Activated CD8-positive, alpha-beta memory T cell treated with anti-CD3 and anti-CD28 coated beads, Interleukin-2, amount 50 U/mL, for 1 hour (primary cell): Measurements from ENCODE around the gene PLEKHM3.
A peak's percentile ranks its signal among the peaks of the same experiment; 100 is the strongest.

Source experiments
- DNase-seq: peaks from one replicate; pipeline ENCODE4 v3.0.0-alpha.2; 2020; ENCODE audit errors: extremely low read depth

Gene PLEKHM3, protein sequence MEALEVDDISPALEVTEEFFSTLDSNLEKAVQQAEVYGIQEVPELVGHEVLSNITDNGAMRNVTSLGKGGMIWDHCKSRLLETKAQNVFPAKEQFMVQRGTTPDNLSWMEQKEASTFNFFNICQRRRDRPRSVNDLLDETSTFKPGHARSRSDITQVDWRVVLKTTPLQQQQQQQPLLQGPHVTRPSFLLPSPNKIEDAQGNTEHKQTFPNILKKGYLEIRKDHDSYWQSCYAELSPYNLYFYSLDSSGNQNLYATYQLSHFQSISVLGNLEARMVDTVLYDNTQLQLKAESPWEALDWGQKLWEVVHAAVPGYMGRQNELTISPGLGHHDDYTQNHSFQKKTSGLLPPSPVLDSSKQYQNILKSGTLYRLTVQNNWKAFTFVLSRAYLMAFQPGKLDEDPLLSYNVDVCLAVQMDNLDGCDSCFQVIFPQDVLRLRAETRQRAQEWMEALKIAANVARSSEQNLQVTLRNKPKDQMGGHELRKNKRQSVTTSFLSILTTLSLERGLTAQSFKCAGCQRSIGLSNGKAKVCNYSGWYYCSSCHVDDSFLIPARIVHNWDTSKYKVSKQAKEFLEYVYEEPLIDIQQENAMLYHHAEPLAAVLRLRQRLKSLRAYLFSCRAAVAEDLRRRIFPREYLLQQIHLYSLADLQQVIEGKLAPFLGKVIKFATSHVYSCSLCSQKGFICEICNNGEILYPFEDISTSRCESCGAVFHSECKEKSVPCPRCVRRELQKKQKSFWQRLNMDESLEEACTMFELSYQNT

DNA sequence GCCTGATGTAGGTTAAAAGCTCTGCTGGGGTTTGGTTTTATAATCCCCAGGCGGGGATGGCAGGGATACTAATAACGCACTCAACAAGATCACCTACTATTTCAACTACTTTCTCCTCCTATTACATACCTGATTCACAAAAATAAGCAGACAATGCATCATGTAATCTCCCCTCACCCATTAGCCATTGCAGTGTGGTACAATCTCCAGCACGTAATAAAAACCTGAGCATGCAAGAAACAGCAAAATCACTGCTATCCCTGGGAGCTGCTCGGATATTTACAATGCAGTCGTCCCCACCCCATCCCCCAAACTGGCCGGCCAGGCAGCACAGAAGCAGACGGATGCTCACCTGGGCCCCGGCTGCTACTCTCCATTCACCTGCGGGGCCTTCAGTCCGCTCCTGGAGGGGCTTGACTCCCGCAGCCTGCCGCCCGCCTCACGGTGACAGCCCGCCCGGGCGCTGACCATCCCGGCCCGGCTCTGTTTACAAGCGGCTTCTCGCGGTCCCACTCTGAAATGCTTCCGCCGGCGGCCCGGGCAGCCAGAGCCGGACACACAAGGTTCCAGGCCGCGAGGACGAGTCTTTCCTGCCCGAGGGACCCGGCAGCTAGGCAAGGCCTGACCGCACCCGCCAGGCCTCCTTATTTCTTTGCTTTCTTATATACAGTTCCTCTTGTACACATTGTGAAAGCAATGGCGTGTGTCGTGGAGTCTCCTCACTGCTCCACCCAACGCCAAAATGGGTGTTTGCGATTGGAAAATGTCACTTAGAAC lies at the start of gene PLEKHM3:
PLEKHM3 (minus strand) TSS at position 491 of the 777 bp plus-strand sequence. CDS start 23,888 bp downstream, outside the sequence.
- peak; percentile 41 for DNase-seq

DNA sequence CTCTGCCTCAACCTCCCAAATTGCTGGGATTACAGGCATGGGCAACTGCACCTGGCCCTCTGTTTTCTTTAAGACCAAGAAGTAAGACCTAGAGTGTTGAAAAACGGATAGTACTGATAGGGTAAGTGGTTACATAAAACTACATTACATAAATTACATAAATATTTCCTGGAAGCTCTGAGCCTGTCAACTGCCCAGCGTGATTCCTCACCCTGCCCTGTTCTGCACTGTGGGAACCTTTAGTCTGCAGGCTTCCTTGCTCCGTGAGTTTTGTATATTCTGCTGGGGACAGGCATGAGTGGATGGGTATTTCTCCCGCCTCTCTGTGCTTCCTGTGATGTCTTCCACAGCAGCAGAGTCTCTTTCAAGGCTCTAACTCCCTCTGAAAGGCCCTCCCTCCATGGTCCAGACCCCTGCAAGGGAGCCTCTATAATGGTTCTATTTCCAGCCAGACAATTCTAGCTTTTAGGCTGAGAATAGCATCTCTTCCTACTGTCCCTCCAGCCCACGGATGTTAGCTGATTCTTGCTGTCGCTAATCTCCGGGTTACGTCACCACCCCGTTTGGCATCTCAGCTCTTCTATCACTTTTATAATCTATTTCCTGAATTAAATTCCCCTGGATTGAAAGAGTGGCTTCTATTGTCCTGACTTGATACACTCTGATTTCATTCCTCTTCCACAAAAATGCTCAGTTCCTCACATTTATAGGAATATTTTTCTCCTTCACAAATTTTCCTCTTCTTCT lies 49.5 kb upstream of the PLEKHM3 start:
- DNase-seq, result no peak

DNA sequence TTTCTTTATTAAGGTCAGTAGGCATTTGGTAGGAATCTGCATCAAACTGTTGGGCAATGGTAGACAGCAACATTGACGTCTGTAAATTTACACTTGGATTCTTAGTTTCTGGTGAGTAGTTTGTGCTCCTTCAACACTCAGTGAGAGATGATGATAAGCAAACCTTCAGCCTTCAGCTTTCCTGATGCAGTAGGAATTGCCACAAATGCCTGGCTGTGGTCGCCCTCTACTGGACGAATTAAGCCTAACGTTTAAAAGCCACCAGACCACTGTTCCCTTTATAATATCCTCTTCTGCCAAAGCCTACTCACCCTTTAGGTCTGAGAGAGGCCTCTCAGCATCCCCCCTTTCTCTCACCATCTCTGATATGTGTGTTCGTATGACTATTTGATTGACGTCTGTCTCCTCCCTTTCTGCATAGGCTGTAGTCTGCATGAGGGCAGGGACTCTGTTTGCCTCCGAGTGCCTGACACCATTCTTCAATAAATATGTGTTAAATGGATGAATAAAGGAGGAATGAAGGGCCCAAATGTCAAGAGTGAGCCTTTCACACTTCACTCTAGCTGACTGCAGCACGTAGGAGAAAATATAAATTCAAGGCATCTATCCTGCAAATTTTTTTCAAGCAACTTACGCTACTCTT lies 47.0 kb upstream of the PLEKHM3 start:
- no peak for DNase-seq

DNA sequence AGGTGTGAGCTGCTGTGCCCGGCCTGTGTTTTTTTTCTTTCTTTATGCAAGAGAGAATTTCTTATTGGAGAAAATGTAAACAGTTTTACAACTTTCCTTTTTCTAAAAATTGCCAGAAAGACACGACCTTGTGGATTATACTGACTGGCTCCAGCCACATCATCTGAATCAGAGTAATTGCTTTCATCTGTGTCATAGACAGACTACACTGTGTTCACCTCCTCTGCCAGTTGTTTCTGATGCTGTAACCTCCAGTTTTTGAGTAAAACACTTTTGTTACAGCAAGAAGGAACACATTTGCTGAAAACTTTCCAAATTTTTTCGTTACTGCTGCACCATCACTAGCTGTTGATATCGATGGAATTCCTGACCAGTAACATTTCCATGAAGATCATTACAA lies 43.9 kb upstream of the PLEKHM3 start:
- no peak for DNase-seq

DNA sequence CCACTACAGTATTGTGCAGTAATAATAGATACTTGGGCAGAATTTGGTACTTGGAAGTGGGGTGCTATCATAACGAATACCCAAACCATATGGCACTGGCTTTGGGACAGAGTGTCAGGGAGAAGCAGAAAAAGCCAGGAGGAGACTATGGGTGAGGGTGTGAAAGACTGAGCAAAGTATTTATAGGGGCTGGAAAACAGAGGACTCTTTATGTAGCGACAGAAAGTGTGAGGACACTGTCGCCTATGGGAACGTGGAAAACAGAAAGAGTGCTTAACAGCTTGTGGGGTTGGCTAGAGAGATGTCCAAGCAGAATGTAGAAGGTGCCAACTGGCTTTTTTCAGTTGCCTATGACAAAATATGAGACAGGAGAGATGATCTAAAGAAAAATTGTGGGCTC lies 40.7 kb upstream of the PLEKHM3 start:
- no peak for DNase-seq

DNA sequence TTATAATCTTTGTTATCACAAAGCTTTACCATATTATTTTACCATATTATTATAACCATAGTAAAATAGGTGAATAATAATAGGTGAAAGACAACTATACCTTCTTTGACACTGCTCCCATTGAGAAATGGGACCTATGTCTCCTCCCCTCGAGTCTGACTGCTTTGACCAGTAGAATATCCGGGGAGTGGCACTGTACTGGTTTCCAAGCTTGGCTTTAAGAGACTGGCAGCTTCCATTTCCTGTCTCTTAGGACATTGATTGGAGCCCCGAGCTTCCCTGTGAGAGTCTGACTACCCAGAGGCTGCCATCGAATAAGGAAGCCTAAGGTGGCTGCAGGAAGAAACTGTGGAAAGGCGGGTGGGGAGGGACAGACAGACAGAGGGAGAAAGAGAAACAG lies 40.1 kb upstream of the PLEKHM3 start:
- no peak for DNase-seq

DNA sequence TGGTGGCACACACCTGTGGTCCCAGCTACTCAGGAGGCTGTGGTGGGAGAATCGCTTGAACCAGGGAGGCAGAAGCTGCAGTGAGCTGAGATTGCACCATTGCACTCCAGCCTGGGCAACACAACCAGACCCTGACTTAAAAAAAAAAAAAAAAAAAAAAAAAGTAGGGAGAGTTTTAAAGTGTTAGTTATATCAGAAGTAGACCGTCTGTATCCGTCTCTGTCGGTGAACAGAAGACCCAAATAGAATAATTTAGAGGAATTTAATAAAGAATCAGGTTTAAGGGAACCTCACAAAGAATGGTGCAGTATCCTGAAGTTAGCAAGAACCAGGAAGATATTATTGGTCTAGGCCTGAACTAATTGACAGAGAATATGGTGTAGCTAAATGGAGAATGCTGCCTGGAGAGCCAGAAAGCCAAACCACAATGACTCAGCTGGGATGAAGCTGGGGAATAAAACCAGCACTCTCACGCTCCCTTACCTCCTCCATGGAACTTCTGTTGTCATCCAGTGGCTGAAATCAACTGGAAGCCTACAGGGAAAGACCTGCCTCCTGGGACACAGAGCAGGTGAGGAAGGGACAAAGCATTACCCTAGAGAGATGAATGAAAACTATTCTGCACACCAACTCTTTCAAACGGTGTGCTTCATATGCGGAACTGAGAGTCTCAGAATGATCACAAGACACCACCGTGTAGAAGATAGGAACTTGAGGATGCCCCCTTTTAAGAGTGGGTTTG lies 39.1 kb upstream of the PLEKHM3 start:
- DNase-seq, result no peak

DNA sequence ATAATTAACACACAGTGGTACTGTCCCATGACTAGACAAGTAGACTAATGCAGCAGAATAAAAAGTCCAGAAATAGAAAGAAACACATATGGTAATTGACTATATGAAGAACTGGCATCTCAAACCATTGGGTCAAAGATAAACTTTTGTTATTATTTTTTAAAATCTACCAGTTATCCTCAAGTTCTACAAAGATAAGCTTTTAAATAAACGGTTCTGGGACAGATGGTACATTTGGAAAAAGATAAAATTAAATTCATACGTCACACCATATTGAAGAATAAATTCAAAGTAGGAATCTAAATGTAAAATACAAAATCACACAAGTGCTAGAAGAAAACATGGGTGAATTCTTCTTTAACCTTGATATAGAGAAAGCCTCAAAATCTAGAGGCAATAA lies 37.6 kb upstream of the PLEKHM3 start:
- no peak for DNase-seq

DNA sequence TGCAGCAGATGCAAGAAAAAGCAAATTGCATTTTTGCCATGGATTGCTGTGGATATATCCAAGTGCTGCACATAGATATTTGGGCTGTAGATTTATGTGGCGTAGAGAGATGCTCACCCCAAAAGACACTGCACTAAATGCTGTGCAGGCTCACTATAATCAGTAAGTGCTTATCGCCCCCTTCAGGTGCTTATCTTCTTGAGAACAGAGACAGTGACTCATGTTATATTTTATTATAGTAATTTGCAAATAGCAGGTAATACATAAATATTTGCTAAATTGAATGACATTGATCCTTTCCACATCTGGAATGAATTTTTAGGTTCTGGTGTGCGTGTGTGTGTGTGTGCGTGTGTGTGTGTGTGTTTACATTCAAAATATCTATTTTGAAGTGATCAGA lies 36.8 kb upstream of the PLEKHM3 start:
- DNase-seq, result no peak

DNA sequence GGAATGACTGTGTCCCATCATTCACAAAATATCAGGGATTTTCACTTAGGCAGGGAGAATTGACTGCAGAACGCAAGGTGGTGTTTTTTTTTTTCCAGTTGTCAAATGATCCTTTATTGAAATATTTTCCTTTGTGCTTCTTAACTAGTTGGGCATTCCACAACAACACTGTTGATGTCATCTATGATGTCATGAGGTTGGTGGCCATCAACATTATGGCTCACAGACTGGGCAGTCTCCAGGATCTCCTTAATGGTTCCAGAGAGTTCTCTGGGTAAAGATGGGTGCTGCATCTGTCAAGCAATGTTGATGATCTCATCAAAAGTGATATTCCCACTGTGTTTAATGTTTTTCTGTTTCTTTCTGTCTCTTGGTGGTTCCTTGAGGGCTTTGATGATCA lies 31.8 kb upstream of the PLEKHM3 start:
- no peak for DNase-seq

DNA sequence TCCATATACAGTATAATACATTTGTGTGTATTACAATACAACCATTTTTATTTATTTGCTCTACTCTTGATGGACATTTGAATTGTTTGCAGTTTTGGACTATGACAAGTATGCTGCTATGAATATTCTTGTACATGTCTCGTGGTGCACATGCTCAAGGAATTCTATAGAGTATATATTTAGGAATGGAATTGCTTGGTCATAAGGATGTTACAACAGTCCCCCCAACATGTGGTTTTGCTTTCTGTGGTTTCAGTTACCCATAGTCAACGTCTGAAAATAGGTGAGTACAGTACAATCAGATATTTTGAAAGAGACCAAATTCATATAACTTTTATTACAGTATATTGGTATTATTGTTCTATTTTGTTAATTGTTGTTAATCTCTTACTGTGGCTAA lies 24.1 kb upstream of the PLEKHM3 start:
- no peak for DNase-seq

DNA sequence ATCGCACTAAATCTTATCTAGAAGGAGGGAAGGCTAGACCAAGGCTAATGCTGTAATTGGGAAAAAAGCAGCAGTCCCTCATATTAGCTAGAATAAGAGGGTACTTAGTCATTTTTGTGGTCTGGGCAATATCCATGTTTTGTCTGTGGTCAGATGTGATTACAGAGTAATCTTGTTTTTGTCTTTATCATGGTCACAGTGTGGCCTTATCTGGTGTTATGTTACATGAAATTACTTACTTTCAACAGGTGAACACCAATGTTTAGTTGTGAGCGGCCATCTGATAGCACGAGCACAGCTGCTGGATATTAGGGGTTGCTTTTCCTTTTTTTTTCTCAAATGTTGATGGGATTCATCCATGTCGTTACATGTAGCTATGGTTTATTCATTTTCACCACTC lies 23.7 kb upstream of the PLEKHM3 start:
- DNase-seq, result no peak

DNA sequence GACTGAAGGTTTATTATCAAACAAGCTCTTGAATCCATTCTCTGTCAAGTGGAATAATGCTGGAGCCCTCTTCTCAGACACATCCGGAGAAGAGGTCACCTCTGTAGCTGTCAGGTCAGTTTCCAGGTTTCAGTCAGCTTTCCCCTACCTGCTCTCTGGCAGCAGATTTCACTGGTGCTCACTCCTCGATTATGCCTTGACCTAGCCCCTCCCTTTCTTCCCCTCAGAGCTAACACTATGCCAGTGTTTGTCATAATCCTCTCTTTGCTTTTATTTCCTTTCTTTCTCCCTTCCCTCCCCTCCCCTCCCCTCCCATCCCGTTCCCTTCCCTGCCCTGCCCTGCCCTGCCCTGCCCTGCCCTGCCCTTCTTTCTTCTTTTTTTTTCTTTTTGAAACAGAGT lies 22.5 kb upstream of the PLEKHM3 start:
- DNase-seq, result no peak

DNA sequence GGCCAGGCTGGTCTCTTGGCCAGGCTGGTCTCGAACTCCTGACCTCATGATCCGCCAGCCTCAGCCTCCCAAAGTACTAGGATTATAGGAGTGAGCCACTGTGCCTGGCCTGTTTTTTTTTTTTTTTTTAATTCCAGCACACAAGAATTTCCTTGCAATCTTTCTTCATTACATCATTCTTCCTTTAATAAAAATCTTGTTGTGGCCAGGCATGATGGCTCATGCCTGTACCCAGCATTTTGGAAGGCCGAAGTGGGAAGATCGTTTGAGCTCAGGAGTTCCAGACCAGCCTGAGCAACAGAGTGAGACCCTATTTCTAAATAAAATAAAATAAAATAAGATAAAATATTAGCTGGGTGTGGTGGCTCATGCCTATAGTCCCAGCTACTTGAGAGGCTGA lies 21.4 kb upstream of the PLEKHM3 start:
- DNase-seq, result no peak

DNA sequence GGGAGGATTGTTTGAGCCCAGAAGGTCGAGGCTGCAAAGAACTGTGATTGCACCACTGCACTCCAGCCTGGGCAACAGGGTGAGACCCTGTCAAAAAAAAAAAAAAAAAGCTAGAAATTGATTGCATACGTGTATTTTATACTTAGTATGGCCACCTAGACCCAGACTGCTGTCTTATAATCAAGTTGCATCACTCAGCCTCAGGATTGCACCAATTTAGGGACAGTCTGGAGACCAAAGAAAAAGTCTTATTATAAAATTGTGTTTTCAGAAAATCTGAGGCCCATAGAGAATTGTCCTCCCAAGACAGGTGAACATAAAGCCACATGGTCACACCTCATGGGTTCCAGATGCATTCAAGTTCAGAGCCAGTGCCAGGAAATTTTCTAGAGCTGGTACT lies 17.1 kb upstream of the PLEKHM3 start:
- no peak for DNase-seq

DNA sequence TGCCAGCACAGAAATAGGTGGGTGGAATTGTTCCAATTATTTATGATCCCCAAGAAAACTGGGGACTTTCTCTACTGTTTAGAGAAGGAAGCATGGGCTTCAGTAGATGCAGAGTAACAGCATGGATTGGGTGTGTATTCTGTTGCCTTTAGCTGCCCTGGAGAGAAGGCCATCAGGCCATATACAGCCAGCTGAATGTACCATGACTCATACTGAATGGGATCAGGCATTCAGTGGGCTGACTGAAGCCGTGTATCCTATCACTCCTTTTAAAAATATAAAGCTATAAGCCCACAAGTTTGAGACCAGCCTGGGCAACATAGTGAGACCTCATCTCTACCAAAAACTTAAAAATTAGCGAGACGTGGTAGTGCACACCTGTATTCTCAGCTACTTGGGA lies 16.7 kb upstream of the PLEKHM3 start:
- no peak for DNase-seq

DNA sequence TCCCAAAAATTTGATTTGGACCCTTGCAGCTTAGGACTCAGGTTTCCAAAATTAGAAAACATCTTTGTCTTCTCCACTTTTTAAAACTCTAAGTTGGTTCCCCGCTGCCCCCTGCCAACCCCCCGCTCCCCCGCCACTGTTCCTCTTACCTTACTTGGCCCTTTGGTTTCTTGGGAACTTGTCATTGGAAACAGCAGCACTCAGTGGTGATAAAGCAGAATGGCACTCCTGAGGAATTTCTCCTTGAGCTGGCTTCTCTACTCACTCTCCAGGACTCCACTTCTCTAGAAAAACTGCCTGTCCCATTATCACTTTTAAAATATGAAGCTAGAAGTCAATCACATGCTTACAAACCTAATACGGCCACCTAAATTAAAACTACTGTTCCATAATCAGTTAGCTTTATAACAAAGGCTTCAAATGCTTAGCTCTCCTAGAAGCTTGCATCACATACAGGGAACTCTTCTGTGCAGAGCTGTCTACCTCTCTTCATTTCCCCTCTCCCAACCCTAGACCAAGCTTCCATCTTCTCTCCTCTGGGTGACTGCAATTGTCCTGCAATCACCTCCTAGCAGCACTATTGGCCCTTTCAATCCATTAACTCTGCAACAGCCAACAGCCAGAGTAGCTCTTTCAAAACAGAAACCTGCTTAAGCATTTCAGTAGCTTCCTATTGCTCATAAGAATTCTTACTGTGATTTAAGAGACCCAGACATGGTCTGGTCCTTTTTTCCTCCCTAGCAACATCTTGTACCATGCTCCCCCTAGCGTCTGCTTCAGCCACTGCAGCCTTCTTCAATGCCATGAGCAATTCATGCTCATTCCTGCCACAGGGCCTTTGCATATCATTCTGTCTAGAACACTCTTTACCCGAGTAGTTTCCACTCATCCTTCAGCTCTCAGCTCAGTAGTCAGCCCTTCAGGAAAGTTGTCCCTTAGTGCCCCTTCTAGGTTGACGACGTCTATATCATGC lies 15.2 kb upstream of the PLEKHM3 start:
- no peak for DNase-seq

DNA sequence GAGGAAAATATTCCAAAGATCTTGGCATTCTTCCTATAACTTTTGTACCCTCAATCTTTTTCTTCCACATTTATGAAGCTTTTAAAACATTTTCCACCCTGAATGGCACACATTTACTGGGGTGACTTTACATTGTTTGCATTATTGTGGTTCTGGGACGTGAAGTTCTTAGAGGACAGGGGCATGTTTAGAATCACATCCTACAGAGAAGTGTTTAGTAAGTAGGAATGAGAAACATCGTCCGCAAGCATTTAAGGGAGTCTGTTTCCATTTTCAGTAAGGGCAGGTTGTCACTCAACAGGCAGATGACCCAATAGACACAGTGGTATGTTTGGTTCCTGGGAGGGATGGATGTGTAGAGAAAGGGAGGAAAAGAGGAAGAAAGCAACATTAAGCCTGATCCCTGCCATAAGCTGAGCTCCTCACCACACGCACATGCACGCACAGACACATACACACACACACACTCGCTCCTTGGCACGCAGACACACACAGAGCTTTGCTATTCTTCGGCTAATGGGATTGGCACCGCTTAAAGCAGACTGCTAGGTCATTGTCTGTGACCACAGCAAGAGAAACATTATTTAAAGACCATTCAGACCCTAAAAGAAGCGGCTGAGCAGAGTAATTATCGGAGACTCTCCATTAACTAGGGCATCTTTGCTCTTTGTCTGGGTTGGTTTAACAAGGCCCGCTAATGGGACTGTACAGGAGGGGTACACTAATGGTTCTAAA lies 14.2 kb upstream of the PLEKHM3 start:
- DNase-seq, result no peak
